Measurements from ENCODE around the gene ZHX3. TPM values are rescaled to one million over a fixed set of nuclear protein-coding genes. Genes with fewer than 3 reads are reported as not detected.
A peak's percentile ranks its signal among the peaks of the same experiment; 100 is the strongest.

ZHX3 gene
- total and polyA plus RNA-seq, 9 of the 15 experiments (the other 6 are each of a cell fraction or from before 2014, with no cell fraction given) = 0.80 to 14.6 (median 4.9) TPM

- peak; percentile 59 for TF ChIP-seq CREM (IDR thresholded peaks at IDR 0.05; ENCODE audit: low read depth)
- no peak for TF ChIP-seq MCM7 (IDR thresholded peaks at IDR 0.05)
- TF ChIP-seq GMEB1 (CRISPR knock-in tag; IDR thresholded peaks at IDR 0.05) = peak; percentile 51; the same call in 1 of the 2 replicates
- TF ChIP-seq CREB1 (IDR thresholded peaks at IDR 0.05) = no peak
- TF ChIP-seq CREB1 (CRISPR knock-in tag; IDR thresholded peaks at IDR 0.05) = peak; percentile 48
- peak; percentile 74 for TF ChIP-seq ZNF263 (CRISPR knock-in tag; IDR thresholded peaks at IDR 0.05; ENCODE audit: borderline replicate concordance)
- TF ChIP-seq NRF1 (conservative IDR thresholded peaks at IDR 0.05 in 1 of 2, IDR thresholded peaks at IDR 0.05 in 1 of 2) = peak; percentile 97
- no peak for TF ChIP-seq IRF1 (CRISPR knock-in tag; IDR thresholded peaks at IDR 0.05; ENCODE audit: borderline replicate concordance)
- 0 out of 4 replicates have a peak, but pooled peaks of 1 of the 2 experiments have one; percentile 27 for TF ChIP-seq RCOR1 (IDR thresholded peaks at IDR 0.05; ENCODE audit: borderline replicate concordance in 1 of 2, low read depth in 2 of 2, low read length in 2 of 2)
- TF ChIP-seq POLR2G (IDR thresholded peaks at IDR 0.05; ENCODE audit: low read depth, low read length) = peak; percentile 69
- TF ChIP-seq PHF8 (IDR thresholded peaks at IDR 0.05; ENCODE audit: borderline replicate concordance, low read length) = peak; percentile 16; the same call in 1 of the 2 replicates
- 0 out of 6 replicates have a peak, but pooled peaks of 1 of the 3 experiments have one; percentile 16 for TF ChIP-seq ZBTB11 (CRISPR knock-in tag; IDR thresholded peaks at IDR 0.05)
- no peak for TF ChIP-seq TEAD2 (tag; IDR thresholded peaks at IDR 0.05)
- peak; percentile 56 for TF ChIP-seq EGR1 (conservative IDR thresholded peaks at IDR 0.05)
- peak; percentile 73 for TF ChIP-seq HMGN3 (IDR thresholded peaks at IDR 0.05; ENCODE audit: borderline replicate concordance, extremely low read depth, insufficient read length, low read depth, low read length)
- TF ChIP-seq CCNT2 (IDR thresholded peaks at IDR 0.05; ENCODE audit: borderline replicate concordance, extremely low read depth, insufficient read length, low read depth, low read length) = peak; percentile 53
- no peak for TF ChIP-seq LARP7 (IDR thresholded peaks at IDR 0.05)
- TF ChIP-seq ATF1 (CRISPR knock-in tag; IDR thresholded peaks at IDR 0.05) = no peak
- TF ChIP-seq ATF1 (tag; IDR thresholded peaks at IDR 0.05) = peak; percentile 18; the same call in 1 of the 2 replicates
- TF ChIP-seq E2F6 (IDR thresholded peaks at IDR 0.05; ENCODE audit: borderline replicate concordance in 1 of 2, extremely low read depth in 1 of 2, insufficient read depth in 1 of 2, insufficient read length in 1 of 2, low read depth in 1 of 2, low read length in 1 of 2, poor library complexity in 1 of 2, severe bottlenecking in 1 of 2) = peak in 1 of 2 experiments; percentile 38
Observed at GRCh38 chr20:41317546-41318270, at the start of gene ZHX3 (continued).
